Erythroblast (primary cell): Measurements from ENCODE around the gene SNCAIP.
A peak's percentile ranks its signal among the peaks of the same experiment; 100 is the strongest.

Experiments used
- DNase-seq, 2 experiments: peaks; one replicate each; lab custom pipeline; 2025; lab: John Stamatoyannopoulos, UW
- GATA1 ChIP-seq: IDR thresholded peaks from 2 replicates; pipeline ENCODE4 v1.6.1; 2011; ENCODE audit warnings: low read depth, mild to moderate bottlenecking, control low read depth, low read length, moderate library complexity
- POLR2A ChIP-seq: IDR thresholded peaks from 2 replicates; pipeline ENCODE4 v1.6.1; 2011; ENCODE audit warnings: mild to moderate bottlenecking, low read length

SNCAIP gene

DNA sequence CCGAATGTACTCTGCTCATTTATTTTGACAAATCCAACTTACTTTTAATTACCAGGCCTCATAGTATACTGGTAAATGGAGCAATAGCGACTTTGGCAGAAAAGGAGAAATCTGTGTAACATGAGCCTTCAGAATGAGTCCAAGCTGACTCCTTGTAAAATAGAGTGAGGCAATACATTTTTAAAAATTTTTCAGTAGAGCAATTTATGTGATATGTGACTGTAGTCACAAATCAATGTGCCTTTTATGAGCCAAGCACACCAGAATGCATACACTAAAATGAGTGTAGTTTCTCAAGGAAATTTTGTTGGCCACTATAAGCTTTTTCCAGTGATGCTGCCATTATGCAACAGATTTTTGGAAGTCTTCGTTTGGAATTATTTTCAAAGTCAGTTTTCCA is 73.8 kb downstream of the SNCAIP start:
- TF ChIP-seq POLR2A (no peak), GATA1 (no peak)
- DNase-seq = no peak

DNA sequence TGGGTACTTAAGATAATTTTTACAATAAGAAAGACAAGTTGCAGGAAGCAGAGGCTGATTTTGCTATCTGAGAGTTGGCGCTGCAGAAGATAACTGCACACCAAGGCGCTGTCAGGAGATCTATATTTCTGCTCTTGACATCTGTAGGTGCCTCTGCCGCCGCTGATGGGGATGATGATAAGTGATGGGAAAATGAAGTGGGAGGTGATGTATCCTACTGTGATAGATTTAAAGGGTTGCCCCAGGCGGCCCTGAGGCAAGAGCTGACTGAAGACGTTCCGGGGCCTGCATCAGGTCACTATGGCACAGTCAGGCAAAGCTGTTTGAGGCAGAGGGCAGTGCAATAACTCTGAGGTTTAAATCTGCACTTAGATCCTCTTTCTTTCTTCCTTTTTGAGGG is 78.1 kb downstream of the SNCAIP start:
- DNase-seq = no peak
- TF ChIP-seq GATA1 = no peak
- TF ChIP-seq POLR2A = no peak

GRCh38 chr5:122390694-122391093 is 78.7 kb downstream of the SNCAIP start:
- TF ChIP-seq POLR2A = no peak
- no peak for TF ChIP-seq GATA1
- no peak for DNase-seq

DNA sequence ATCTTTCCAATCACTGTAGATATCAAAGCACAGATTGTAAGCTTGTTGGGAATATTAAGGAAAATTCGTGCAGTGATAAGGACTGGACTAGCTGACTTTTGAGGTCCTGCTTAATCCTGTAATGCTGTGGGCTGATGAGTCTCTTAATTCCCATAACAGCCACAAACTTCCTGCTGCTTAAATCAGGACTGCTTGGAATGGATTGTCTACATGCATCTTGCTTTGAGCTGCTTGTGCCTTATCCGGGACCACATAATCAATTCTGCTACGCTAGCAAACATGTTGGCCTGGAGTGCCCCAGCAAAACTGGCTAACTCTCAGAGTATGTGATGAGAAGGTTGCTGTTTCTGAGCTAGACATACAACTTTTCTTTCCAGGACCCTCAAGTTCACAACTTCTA is 79.6 kb downstream of the SNCAIP start:
- DNase-seq = no peak
- TF ChIP-seq POLR2A (no peak), GATA1 (no peak)

DNA sequence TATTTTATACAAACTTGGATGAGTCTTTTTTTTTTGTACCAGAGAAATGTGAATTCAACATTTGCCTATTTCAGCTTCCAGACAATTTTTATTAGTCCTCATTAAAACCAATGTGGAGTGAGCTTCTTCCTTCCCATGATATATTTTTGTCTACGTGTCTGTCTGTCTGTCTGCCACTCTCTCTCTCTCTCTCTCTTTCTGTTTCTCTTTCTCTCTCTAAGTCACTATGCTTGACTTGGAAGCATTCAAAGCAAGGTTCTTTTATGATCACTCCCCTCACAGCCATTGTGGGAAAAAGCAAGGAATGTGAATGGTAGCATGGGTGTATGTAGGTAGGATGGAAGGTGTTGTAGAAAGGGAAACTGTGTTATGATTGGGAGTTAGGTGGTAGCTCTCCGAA is 80.2 kb downstream of the SNCAIP start:
- TF ChIP-seq POLR2A = no peak
- no peak for TF ChIP-seq GATA1
- DNase-seq = no peak

GRCh38 chr5:122392824-122393223 is 80.8 kb downstream of the SNCAIP start:
- no peak for DNase-seq

DNA sequence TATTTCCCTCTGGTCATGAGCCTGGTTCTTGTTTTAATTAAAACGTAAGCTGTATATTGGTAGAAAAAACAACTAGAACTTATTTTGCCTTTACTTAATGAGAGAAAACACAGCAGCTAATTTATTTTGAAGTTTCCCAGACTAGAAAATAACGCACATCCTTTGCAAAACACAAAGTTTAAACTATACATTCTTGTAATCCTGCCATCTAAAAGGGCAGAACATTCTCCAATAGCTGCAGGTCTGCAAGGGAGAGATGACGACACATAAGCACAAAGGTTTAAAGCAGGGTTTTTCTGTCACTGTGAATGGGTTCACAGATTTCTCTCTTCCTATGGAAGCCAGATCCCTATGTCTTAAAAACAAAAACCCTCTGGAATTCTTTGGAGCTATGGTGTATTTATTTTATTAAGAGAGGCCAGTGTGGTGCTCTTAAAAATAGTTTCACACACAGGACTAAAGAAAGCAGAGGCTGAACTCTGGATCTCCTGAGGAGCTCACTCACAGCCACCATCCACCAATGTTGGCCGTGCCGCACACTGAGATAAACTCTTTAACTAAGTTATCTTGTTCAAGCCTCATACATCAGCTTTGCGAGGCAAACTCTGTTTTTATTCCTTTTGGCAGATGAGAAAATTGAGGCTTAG is 82.4 kb downstream of the SNCAIP start:
- no peak for DNase-seq
- TF ChIP-seq GATA1 (no peak), POLR2A (no peak)

More at GRCh38 chr5:122392824-122393223, 80.8 kb downstream of the SNCAIP start:
- TF ChIP-seq POLR2A (no peak), GATA1 (no peak)

DNA sequence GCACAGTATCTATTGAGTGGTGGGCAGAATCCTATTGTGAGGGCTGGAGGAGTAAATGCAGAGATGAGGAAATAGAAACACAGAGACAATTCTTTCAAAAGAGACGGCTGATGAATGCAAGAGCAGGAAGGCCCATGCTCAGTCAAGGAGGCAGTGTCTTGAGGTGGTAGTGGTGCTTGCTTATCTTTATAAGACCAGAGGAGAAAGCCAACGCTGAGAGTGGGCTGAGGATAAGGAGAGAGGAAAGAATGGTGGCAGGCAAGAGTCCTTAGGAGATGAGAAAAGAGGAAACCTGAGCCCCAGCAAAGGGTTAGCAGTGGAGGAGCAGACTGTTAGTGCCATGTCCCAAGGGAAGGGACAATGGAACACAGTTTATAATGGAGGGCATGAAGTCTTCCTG is 86.0 kb downstream of the SNCAIP start:
- no peak for TF ChIP-seq POLR2A
- peak; percentile 13 to 63 for DNase-seq

- TF ChIP-seq POLR2A (no peak), GATA1 (no peak)
- peak; percentile 49 to 80 for DNase-seq
Measured at GRCh38 chr5:122400341-122400740, 88.3 kb downstream of the SNCAIP start.

- no peak for TF ChIP-seq GATA1
- TF ChIP-seq POLR2A = no peak
- DNase-seq = no peak
Measured at GRCh38 chr5:122400938-122401337, 88.9 kb downstream of the SNCAIP start.

- no peak for TF ChIP-seq POLR2A
- TF ChIP-seq GATA1 = no peak
- DNase-seq = no peak
Measured at GRCh38 chr5:122401976-122402725, 90.1 kb downstream of the SNCAIP start.

- no peak for TF ChIP-seq GATA1
- TF ChIP-seq POLR2A = no peak
- peak; percentile 10 to 54 for DNase-seq
Measured at GRCh38 chr5:122402955-122403685, 91.1 kb downstream of the SNCAIP start.

DNA sequence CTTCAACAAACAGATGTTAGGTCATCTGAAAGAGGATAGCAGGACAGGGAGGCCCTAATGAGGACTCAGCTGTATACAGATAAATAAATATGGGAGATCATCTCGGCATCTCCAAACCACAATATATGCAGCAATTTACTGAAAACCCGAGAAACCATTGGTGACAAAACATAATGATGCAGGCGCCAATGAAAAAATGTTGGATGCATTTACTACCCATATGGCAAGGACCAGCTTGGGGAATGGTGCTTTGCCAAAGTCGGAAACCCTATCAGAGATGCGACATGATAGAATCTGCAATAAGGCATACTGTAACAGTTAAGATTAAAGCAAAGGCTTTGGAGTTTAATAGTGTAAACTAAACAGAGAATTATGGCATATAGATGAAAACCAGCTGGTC is 92.0 kb downstream of the SNCAIP start:
- TF ChIP-seq POLR2A (no peak), GATA1 (no peak)
- DNase-seq = no peak
